Measurements from ENCODE around the gene PXN.

Gene PXN

GRCh38 chr12:120230974-120231315 lies 34.6 kb downstream of the PXN start:
- H3K4me3 ChIP-seq (ENCODE audit: low read depth, low read length), result no peak overlapping the region
- DNase-seq (ENCODE audit: low read depth), result no peak
- TF ChIP-seq CTCF (IDR thresholded peaks at IDR 0.05; ENCODE audit: insufficient read depth, low read depth, low read length, missing control alignments), result no peak

GRCh38 chr12:120230326-120230973 lies 35.1 kb downstream of the PXN start:
- DNase-seq (ENCODE audit: low read depth), result no peak
- no peak for TF ChIP-seq CTCF (IDR thresholded peaks at IDR 0.05; ENCODE audit: insufficient read depth, low read depth, low read length, missing control alignments)
- no peak overlapping the region for H3K4me3 ChIP-seq (ENCODE audit: low read depth, low read length)

- H3K4me3 ChIP-seq (ENCODE audit: low read depth, low read length), result no peak overlapping the region
- no peak for DNase-seq (ENCODE audit: low read depth)
Measured at GRCh38 chr12:120229487-120230325, 35.8 kb downstream of the PXN start.

GRCh38 chr12:120229071-120229486 lies 36.5 kb downstream of the PXN start:
- no peak overlapping the region for H3K4me3 ChIP-seq (ENCODE audit: low read depth, low read length)
- TF ChIP-seq CTCF (IDR thresholded peaks at IDR 0.05; ENCODE audit: insufficient read depth, low read depth, low read length, missing control alignments), result no peak
- DNase-seq (ENCODE audit: low read depth), result no peak

More at GRCh38 chr12:120229487-120230325, 35.8 kb downstream of the PXN start:
- TF ChIP-seq CTCF (IDR thresholded peaks at IDR 0.05; ENCODE audit: insufficient read depth, low read depth, low read length, missing control alignments), result no peak

GRCh38 chr12:120228291-120229070 lies 37.0 kb downstream of the PXN start:
- no peak overlapping the region for H3K4me3 ChIP-seq (ENCODE audit: low read depth, low read length)
- TF ChIP-seq CTCF (IDR thresholded peaks at IDR 0.05; ENCODE audit: insufficient read depth, low read depth, low read length, missing control alignments), result peak; percentile 96
- DNase-seq (ENCODE audit: low read depth), result peak; percentile 87

- no peak overlapping the region for H3K4me3 ChIP-seq (ENCODE audit: low read depth, low read length)
- no peak for TF ChIP-seq CTCF (IDR thresholded peaks at IDR 0.05; ENCODE audit: insufficient read depth, low read depth, low read length, missing control alignments)
- no peak for DNase-seq (ENCODE audit: low read depth)
Measured at GRCh38 chr12:120228041-120228290, 37.6 kb downstream of the PXN start.

Measured in GM12865 (cell line).